ENCODE measurements around the gene CDC25B.

Gene CDC25B

GRCh38 chr20:3804254-3804751 is 8.2 kb downstream of the CDC25B start:
- POLR2A ChIA-PET, result interaction anchor here (1.2 to 1.6 kb wide), 2 partner anchors 8 to 16 kb away, joined by 4 to 12 read pairs; partner anchors contain the start of genes AP5S1 and CDC25B
- Histone ChIP-seq H3K9me3 (ENCODE audit: control insufficient read depth, insufficient read depth, low read depth, low read length) (no peaks in the 10 kb centered on the region), H3K4me1 (ENCODE audit: control insufficient read depth, insufficient read depth, low read length) (peaks cover 18% of the 10 kb centered on the region), H3K36me3 (ENCODE audit: control insufficient read depth in 2 of 2, insufficient read depth in 1 of 2, low read length in 2 of 2) (peaks cover 26 to 70% of the 10 kb centered on the region in 2 experiments), H3K4me3 (ENCODE audit: low read depth, low read length) (no peak overlapping the region), H3K27ac (ENCODE audit: extremely low read depth, low read depth, low read length) (no peak overlapping the region)
- TF ChIP-seq ZNF157 (tag by site-specific recombination; IDR thresholded peaks at IDR 0.05) (peak; percentile 73), ZNF670 (tag by site-specific recombination; IDR thresholded peaks at IDR 0.05; ENCODE audit: low read depth) (no peak), ZNF658 (tag by site-specific recombination; IDR thresholded peaks at IDR 0.05) (no peak), ZNF16 (tag by site-specific recombination; IDR thresholded peaks at IDR 0.05; ENCODE audit: low read depth) (peak; percentile 27; the same call in 1 of the 2 replicates), RBAK (tag by site-specific recombination; IDR thresholded peaks at IDR 0.05) (no peak)
- CTCF ChIA-PET, result interaction anchor here (2.0 kb wide), 1 partner anchor 93 kb away, joined by 5 read pairs; no protein-coding TSS in a partner anchor

- TF ChIP-seq ZNF558 (tag by site-specific recombination; IDR thresholded peaks at IDR 0.05), result no peak
- no peak for TF ChIP-seq ZNF596 (tag by site-specific recombination; IDR thresholded peaks at IDR 0.05)
- Histone ChIP-seq H3K4me3 (ENCODE audit: low read depth, low read length) (no peak overlapping the region), H3K36me3 (ENCODE audit: control insufficient read depth in 2 of 2, insufficient read depth in 1 of 2, low read length in 2 of 2) (peaks cover 26 to 65% of the 10 kb centered on the region in 2 experiments), H3K9me3 (ENCODE audit: control insufficient read depth, insufficient read depth, low read depth, low read length) (no peaks in the 10 kb centered on the region), H3K27ac (ENCODE audit: extremely low read depth, low read depth, low read length) (no peak overlapping the region), H3K4me1 (ENCODE audit: control insufficient read depth, insufficient read depth, low read length) (peaks cover 18% of the 10 kb centered on the region)
- POLR2A ChIA-PET, result interaction anchor here (1.1 to 1.6 kb wide), 3 partner anchors 9 to 16 kb away, joined by 3 to 12 read pairs (median 4); partner anchors contain the start of genes AP5S1 and CDC25B
- CTCF ChIA-PET, result interaction anchor here (1.2 to 2.0 kb wide), 2 partner anchors 15 to 94 kb away, joined by 5 to 6 read pairs; partner anchors contain the start of gene AP5S1
These were observed 8.7 kb downstream of the CDC25B start for GRCh38 chr20:3804781-3805180.

GRCh38 chr20:3808544-3808943 is 12.4 kb downstream of the CDC25B start:
- CTCF ChIA-PET, result no interaction called here
- TF ChIP-seq ZBTB8A (tag by site-specific recombination; IDR thresholded peaks at IDR 0.05) (no peak), KLF9 (tag by site-specific recombination; IDR thresholded peaks at IDR 0.05; ENCODE audit: low read depth) (no peak), ZXDB (tag by site-specific recombination; IDR thresholded peaks at IDR 0.05) (0 out of 2 replicates have a peak, but pooled peaks have one; percentile 6), ZNF580 (tag by site-specific recombination; IDR thresholded peaks at IDR 0.05) (peak; percentile 87), WT1 (tag by site-specific recombination; IDR thresholded peaks at IDR 0.05) (no peak), ZNF146 (tag by site-specific recombination; IDR thresholded peaks at IDR 0.05) (peak; percentile 100)
- Histone ChIP-seq H3K9me3 (ENCODE audit: control insufficient read depth, insufficient read depth, low read depth, low read length) (no peaks in the 10 kb centered on the region), H3K4me1 (ENCODE audit: control insufficient read depth, insufficient read depth, low read length) (peaks cover 33% of the 10 kb centered on the region), H3K36me3 (ENCODE audit: control insufficient read depth in 2 of 2, insufficient read depth in 1 of 2, low read length in 2 of 2) (peaks cover 10 to 28% of the 10 kb centered on the region in 2 experiments; a peak in 2 of 3 replicates), H3K4me3 (ENCODE audit: low read depth, low read length) (no peak overlapping the region), H3K27ac (ENCODE audit: extremely low read depth, low read depth, low read length) (peak overlapping the region; percentile 62)
- POLR2A ChIA-PET, result interaction anchor here (0.7 to 1.2 kb wide), 2 partner anchors 10 to 71 kb away, joined by 4 read pairs; no protein-coding TSS in a partner anchor

GRCh38 chr20:3811467-3812258 is 15.6 kb downstream of the CDC25B start:
- POLR2A ChIA-PET, result interaction anchor here (0.6 to 4.2 kb wide), 12 partner anchors 9 to 1109 kb away, joined by 3 to 26 read pairs (median 6); partner anchors contain the start of genes ADISSP, AP5S1, CDC25B and CENPB
- H3K4me3 ChIP-seq (ENCODE audit: low read depth, low read length), result peak overlapping the region; percentile 17
- TF ChIP-seq ZNF19 (tag by site-specific recombination; IDR thresholded peaks at IDR 0.05; ENCODE audit: low read depth) (no peak), ZNF114 (tag by site-specific recombination; IDR thresholded peaks at IDR 0.05) (no peak), KLF7 (tag by site-specific recombination; IDR thresholded peaks at IDR 0.05; ENCODE audit: borderline replicate concordance) (peak; percentile 98), ZNF416 (tag by site-specific recombination; IDR thresholded peaks at IDR 0.05) (no peak), ZNF169 (tag by site-specific recombination; IDR thresholded peaks at IDR 0.05) (no peak), ZFHX2 (tag by site-specific recombination; conservative IDR thresholded peaks at IDR 0.05) (peak; percentile 91), REPIN1 (tag by site-specific recombination; IDR thresholded peaks at IDR 0.05; ENCODE audit: low read depth) (no peak), ZFP41 (tag by site-specific recombination; IDR thresholded peaks at IDR 0.05; ENCODE audit: borderline replicate concordance) (no peak), ZNF610 (tag by site-specific recombination; IDR thresholded peaks at IDR 0.05; ENCODE audit: borderline replicate concordance) (peak; percentile 77; the same call in 1 of the 2 replicates), ZNF350 (tag by site-specific recombination; IDR thresholded peaks at IDR 0.05) (no peak), REST (tag by site-specific recombination; IDR thresholded peaks at IDR 0.05) (0 out of 2 replicates have a peak, but pooled peaks have one; percentile 16)

More at GRCh38 chr20:3811467-3812258, 15.6 kb downstream of the CDC25B start:
- peaks cover 35% of the 10 kb centered on the region for H3K4me1 ChIP-seq (ENCODE audit: control insufficient read depth, insufficient read depth, low read length)
- H3K36me3 ChIP-seq (ENCODE audit: control insufficient read depth in 2 of 2, insufficient read depth in 1 of 2, low read length in 2 of 2), result no peaks in the 10 kb centered on the region
- H3K27ac ChIP-seq (ENCODE audit: extremely low read depth, low read depth, low read length), result peak overlapping the region; percentile 84
- CTCF ChIA-PET, result interaction anchor here (0.6 to 2.6 kb wide), 6 partner anchors 12 to 260 kb away, joined by 3 to 6 read pairs (median 4); no protein-coding TSS in a partner anchor
- no peaks in the 10 kb centered on the region for H3K9me3 ChIP-seq (ENCODE audit: control insufficient read depth, insufficient read depth, low read depth, low read length)

Measured in HEK293 (cell line).